HEK293 (cell line): ENCODE data around the gene ZFR2.
"Not testable (repeated sequence)": the region's sequence is repeated elsewhere in the genome, so short reads cannot be mapped to it uniquely, and the experiment has no call there.

ENCODE experiments used
- CTCF ChIA-PET: fragments of 350-600 bp; formaldehyde crosslinking; extraction: SDS; loops from one replicate; lab custom pipeline; 2021; ENCODE audit warnings: antibody characterized with exemption; lab: Yijun Ruan, JAX
- POLR2A ChIA-PET: fragments of 300-600 bp; formaldehyde crosslinking; extraction: SDS; loops from one replicate; lab custom pipeline; 2020; ENCODE audit warnings: antibody characterized with exemption, inconsistent platforms; lab: Yijun Ruan, JAX
- H3K27ac ChIP-seq: fragments of 200-500 bp; sonication (Bioruptor generic); 2 replicates; pipeline ENCODE4 v1.5.1; 2014; ENCODE audit warnings: low read depth, low read length, control low read depth, inconsistent platforms; ENCODE audit errors: extremely low read depth
- H3K36me3 ChIP-seq, 2 experiments: fragments of 200-500 bp in 1 of 2; sonication (Bioruptor generic) in 1 of 2; 1 replicate in 1 of 2; 2 replicates in 1 of 2; pipeline ENCODE4 v1.5.1; 2014 to 2017; ENCODE audit warnings: inconsistent platforms in 2 of 2, low read length in 2 of 2; ENCODE audit not compliant: control insufficient read depth in 2 of 2, insufficient read depth in 1 of 2
- H3K4me1 ChIP-seq: fragments of 200-500 bp; sonication (Bioruptor generic); 2 replicates; pipeline ENCODE4 v1.5.1; 2014; ENCODE audit warnings: mild to moderate bottlenecking, low read length, inconsistent platforms; ENCODE audit not compliant: control insufficient read depth, insufficient read depth
- H3K4me3 ChIP-seq: 2 replicates; pipeline ENCODE4 v1.5.1; 2011; ENCODE audit warnings: low read depth, mild to moderate bottlenecking, control low read depth, low read length, moderate library complexity
- H3K9me3 ChIP-seq: fragments of 200-500 bp; sonication (Bioruptor generic); 2 replicates; pipeline ENCODE4 v1.5.1; 2014; ENCODE audit warnings: low read depth, low read length, inconsistent platforms; ENCODE audit not compliant: control insufficient read depth, insufficient read depth
- HOXC10 ChIP-seq: sonication (generic); formaldehyde crosslinking; IDR thresholded peaks from 2 replicates; pipeline ENCODE4 v1.8.1; 2023; ENCODE audit warnings: mild to moderate bottlenecking, missing genetic modification reagents
- MYNN ChIP-seq: fragments of 450-650 bp; formaldehyde crosslinking; IDR thresholded peaks from 2 replicates; pipeline ENCODE4 v1.5.1; 2016; ENCODE audit warnings: missing biosample characterization, missing genetic modification characterization, borderline replicate concordance
- TRIM28 ChIP-seq: IDR thresholded peaks from 2 replicates; pipeline ENCODE4 v1.6.1; 2011; ENCODE audit warnings: low read length, control low read depth, borderline replicate concordance
- ZBTB8A ChIP-seq: fragments of 450-650 bp; formaldehyde crosslinking; IDR thresholded peaks from 2 replicates; pipeline ENCODE4 v1.5.1; 2016; ENCODE audit warnings: missing biosample characterization, missing genetic modification characterization
- ZFP41 ChIP-seq: fragments of 450-650 bp; formaldehyde crosslinking; IDR thresholded peaks from 2 replicates; pipeline ENCODE4 v1.5.1; 2016; ENCODE audit warnings: missing biosample characterization, missing genetic modification characterization, borderline replicate concordance
- ZNF132 ChIP-seq: fragments of 450-650 bp; formaldehyde crosslinking; IDR thresholded peaks from 2 replicates; pipeline ENCODE4 v1.5.1; 2017; ENCODE audit warnings: missing biosample characterization, missing genetic modification characterization, borderline replicate concordance
- ZNF133 ChIP-seq: fragments of 450-650 bp; formaldehyde crosslinking; IDR thresholded peaks from 2 replicates; pipeline ENCODE4 v1.5.1; 2016; ENCODE audit warnings: missing biosample characterization, missing genetic modification characterization
- ZNF146 ChIP-seq: fragments of 450-650 bp; formaldehyde crosslinking; IDR thresholded peaks from 2 replicates; pipeline ENCODE4 v1.5.1; 2016; ENCODE audit warnings: missing biosample characterization, missing genetic modification characterization
- ZNF157 ChIP-seq: fragments of 450-650 bp; formaldehyde crosslinking; IDR thresholded peaks from 2 replicates; pipeline ENCODE4 v1.5.1; 2016; ENCODE audit warnings: missing biosample characterization, missing genetic modification characterization
- ZNF18 ChIP-seq: fragments of 450-650 bp; formaldehyde crosslinking; IDR thresholded peaks from 2 replicates; pipeline ENCODE4 v1.5.1; 2016; ENCODE audit warnings: missing biosample characterization, missing genetic modification characterization
- ZNF211 ChIP-seq: fragments of 450-650 bp; formaldehyde crosslinking; IDR thresholded peaks from 2 replicates; pipeline ENCODE4 v1.5.1; 2016; ENCODE audit warnings: low read depth, missing biosample characterization, missing genetic modification characterization
- ZNF239 ChIP-seq: fragments of 450-650 bp; formaldehyde crosslinking; IDR thresholded peaks from 2 replicates; pipeline ENCODE4 v1.5.1; 2016; ENCODE audit warnings: missing biosample characterization, missing genetic modification characterization
- ZNF549 ChIP-seq: fragments of 450-650 bp; IDR thresholded peaks from 2 replicates; pipeline ENCODE4 v1.5.1; 2018; ENCODE audit warnings: missing biosample characterization, missing genetic modification characterization, mild to moderate bottlenecking, inconsistent platforms, moderate library complexity
- ZNF623 ChIP-seq: fragments of 450-650 bp; formaldehyde crosslinking; IDR thresholded peaks from 2 replicates; pipeline ENCODE4 v1.5.1; 2016; ENCODE audit warnings: missing biosample characterization, missing genetic modification characterization
- ZNF626 ChIP-seq: fragments of 450-650 bp; sonication (Bioruptor Pico); formaldehyde crosslinking; IDR thresholded peaks from 2 replicates; pipeline ENCODE4 v1.5.1; 2018; ENCODE audit warnings: missing biosample characterization, missing genetic modification characterization, inconsistent platforms
- ZNF658 ChIP-seq: fragments of 450-650 bp; formaldehyde crosslinking; IDR thresholded peaks from 2 replicates; pipeline ENCODE4; 2016; ENCODE audit warnings: missing biosample characterization, missing genetic modification characterization
- ZNF747 ChIP-seq: fragments of 450-650 bp; formaldehyde crosslinking; IDR thresholded peaks from 2 replicates; pipeline ENCODE4 v1.5.1; 2016; ENCODE audit warnings: missing biosample characterization, missing genetic modification characterization
- TF ChIP-seq, protein P1 (sequence below): fragments of 450-650 bp; formaldehyde crosslinking; IDR thresholded peaks from 2 replicates; pipeline ENCODE4 v1.5.1; 2016; ENCODE audit warnings: missing biosample characterization, missing genetic modification characterization, low read depth
- TF ChIP-seq, protein P2 (sequence below): fragments of 450-650 bp; IDR thresholded peaks from 2 replicates; pipeline ENCODE4 v1.5.1; 2018; ENCODE audit warnings: missing biosample characterization, missing genetic modification characterization
- TF ChIP-seq, protein P3 (sequence below): fragments of 450-650 bp; IDR thresholded peaks from 2 replicates; pipeline ENCODE4 v1.5.1; 2018; ENCODE audit warnings: missing biosample characterization, mild to moderate bottlenecking, missing genetic modification characterization
- TF ChIP-seq, protein P4 (sequence below): fragments of 450-650 bp; formaldehyde crosslinking; IDR thresholded peaks from 2 replicates; pipeline ENCODE4 v1.5.1; 2016; ENCODE audit warnings: missing biosample characterization, missing genetic modification characterization

Gene ZFR2

GRCh38 chr19:3767050-3767449, 101.8 kb downstream of the ZFR2 start (continued):
- TF ChIP-seq, protein P1, sequence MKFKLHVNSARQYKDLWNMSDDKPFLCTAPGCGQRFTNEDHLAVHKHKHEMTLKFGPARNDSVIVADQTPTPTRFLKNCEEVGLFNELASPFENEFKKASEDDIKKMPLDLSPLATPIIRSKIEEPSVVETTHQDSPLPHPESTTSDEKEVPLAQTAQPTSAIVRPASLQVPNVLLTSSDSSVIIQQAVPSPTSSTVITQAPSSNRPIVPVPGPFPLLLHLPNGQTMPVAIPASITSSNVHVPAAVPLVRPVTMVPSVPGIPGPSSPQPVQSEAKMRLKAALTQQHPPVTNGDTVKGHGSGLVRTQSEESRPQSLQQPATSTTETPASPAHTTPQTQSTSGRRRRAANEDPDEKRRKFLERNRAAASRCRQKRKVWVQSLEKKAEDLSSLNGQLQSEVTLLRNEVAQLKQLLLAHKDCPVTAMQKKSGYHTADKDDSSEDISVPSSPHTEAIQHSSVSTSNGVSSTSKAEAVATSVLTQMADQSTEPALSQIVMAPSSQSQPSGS (tag by site-specific recombination): no peak
- TF ChIP-seq, protein P2, sequence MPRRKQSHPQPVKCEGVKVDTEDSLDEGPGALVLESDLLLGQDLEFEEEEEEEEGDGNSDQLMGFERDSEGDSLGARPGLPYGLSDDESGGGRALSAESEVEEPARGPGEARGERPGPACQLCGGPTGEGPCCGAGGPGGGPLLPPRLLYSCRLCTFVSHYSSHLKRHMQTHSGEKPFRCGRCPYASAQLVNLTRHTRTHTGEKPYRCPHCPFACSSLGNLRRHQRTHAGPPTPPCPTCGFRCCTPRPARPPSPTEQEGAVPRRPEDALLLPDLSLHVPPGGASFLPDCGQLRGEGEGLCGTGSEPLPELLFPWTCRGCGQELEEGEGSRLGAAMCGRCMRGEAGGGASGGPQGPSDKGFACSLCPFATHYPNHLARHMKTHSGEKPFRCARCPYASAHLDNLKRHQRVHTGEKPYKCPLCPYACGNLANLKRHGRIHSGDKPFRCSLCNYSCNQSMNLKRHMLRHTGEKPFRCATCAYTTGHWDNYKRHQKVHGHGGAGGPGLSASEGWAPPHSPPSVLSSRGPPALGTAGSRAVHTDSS: no peak
- TF ChIP-seq ZNF211 (tag by site-specific recombination) (no peak), ZNF132 (no peak), ZNF658 (no peak), ZNF549 (tag by site-specific recombination) (no peak), TRIM28 (no peak)
- TF ChIP-seq, protein P3, sequence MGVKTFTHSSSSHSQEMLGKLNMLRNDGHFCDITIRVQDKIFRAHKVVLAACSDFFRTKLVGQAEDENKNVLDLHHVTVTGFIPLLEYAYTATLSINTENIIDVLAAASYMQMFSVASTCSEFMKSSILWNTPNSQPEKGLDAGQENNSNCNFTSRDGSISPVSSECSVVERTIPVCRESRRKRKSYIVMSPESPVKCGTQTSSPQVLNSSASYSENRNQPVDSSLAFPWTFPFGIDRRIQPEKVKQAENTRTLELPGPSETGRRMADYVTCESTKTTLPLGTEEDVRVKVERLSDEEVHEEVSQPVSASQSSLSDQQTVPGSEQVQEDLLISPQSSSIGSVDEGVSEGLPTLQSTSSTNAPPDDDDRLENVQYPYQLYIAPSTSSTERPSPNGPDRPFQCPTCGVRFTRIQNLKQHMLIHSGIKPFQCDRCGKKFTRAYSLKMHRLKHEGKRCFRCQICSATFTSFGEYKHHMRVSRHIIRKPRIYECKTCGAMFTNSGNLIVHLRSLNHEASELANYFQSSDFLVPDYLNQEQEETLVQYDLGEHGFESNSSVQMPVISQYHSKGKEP: no peak
- TF ChIP-seq, all 188 proteins: peak for 0

DNA sequence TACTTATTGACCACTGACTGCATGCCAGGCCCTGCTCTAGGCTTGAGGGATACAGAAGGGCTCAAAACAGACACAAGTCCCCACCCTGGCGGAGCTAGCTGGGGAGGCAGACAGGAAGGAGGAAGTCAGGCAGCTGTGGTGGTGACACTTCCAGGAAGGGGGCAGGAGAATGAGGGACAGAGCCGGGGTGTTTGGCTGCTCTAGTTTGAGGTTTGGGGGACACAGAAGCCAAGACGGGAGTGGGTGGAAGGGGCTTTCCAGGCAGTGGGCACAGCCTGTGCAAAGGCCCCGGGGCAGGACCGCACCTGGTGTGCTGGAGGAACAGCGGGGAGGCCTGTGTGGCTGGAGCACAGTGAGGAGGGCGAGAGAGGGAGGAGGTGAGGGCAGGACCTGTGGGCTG, 102.3 kb downstream of the ZFR2 start:
- H3K27ac ChIP-seq: no peak overlapping the region
- no peak for TF ChIP-seq MYNN
- TF ChIP-seq ZNF146 (tag by site-specific recombination): no peak
- TF ChIP-seq ZNF239 (tag by site-specific recombination): no peak
- peak; percentile 99 for TF ChIP-seq ZNF623 (tag by site-specific recombination)
- no peak overlapping the region for H3K4me3 ChIP-seq
- no peaks in the 10 kb centered on the region for H3K9me3 ChIP-seq
- CTCF ChIA-PET: interaction anchor here (0.8 kb wide), 1 partner anchor 48 kb away, joined by 4 read pairs; no protein-coding TSS in a partner anchor
- POLR2A ChIA-PET: no interaction called here
- no peaks in the 10 kb centered on the region; the same call in 1 of the 2 replicates for H3K4me1 ChIP-seq
- peaks cover 0 to 21% of the 10 kb centered on the region in 2 experiments; a peak in 2 of 3 replicates for H3K36me3 ChIP-seq

- H3K9me3 ChIP-seq, H3K4me1 ChIP-seq, H3K4me3 ChIP-seq, POLR2A ChIA-PET: not testable (repeated sequence)
- CTCF ChIA-PET: interaction anchor here (0.8 kb wide), 1 partner anchor 47 kb away, joined by 4 read pairs; no protein-coding TSS in a partner anchor
- TF ChIP-seq, protein P4, sequence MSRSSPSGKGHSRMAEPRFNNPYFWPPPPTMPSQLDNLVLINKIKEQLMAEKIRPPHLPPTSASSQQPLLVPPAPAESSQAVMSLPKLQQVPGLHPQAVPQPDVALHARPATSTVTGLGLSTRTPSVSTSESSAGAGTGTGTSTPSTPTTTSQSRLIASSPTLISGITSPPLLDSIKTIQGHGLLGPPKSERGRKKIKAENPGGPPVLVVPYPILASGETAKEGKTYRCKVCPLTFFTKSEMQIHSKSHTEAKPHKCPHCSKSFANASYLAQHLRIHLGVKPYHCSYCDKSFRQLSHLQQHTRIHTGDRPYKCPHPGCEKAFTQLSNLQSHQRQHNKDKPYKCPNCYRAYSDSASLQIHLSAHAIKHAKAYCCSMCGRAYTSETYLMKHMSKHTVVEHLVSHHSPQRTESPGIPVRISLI (tag by site-specific recombination): 0 out of 2 replicates have a peak, but pooled peaks have one; percentile 58
- TF ChIP-seq, all 188 proteins: peak for 1; not testable (repeated sequence) for 187
- peaks cover 0 to 21% of the 10 kb centered on the region in 2 experiments; a peak in 2 of 3 replicates for H3K36me3 ChIP-seq
- H3K27ac ChIP-seq: not testable (repeated sequence)
These were observed 103.1 kb downstream of the ZFR2 start for GRCh38 chr19:3765757-3766156.

DNA sequence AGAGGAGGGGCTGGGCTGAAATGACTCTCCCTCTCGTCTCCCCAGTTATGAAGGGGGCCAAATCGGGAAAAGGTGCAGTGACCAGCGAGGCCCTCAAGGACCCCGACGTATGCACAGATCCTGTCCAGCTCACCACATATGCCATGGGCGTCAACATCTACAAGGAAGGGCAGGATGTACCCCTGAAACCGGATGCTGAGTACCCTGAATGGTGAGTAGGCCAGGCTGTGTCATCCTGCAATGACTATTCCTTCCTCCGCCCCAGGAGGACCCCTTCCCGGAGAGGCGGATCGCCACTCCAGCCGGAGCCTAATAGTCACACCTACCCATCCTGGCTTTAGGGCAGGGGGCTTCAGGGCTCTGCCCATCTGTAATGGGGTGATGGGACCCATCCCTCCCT, 103.7 kb downstream of the ZFR2 start:
- ChIA-PET CTCF (no interaction called here), POLR2A (no interaction called here)
- peaks cover 0 to 21% of the 10 kb centered on the region in 2 experiments; a peak in 2 of 3 replicates for H3K36me3 ChIP-seq
- no peak overlapping the region for H3K4me3 ChIP-seq
- no peaks in the 10 kb centered on the region for H3K9me3 ChIP-seq
- no peak overlapping the region for H3K27ac ChIP-seq
- H3K4me1 ChIP-seq: no peaks in the 10 kb centered on the region; the same call in 1 of the 2 replicates
- TF ChIP-seq ZBTB8A (tag by site-specific recombination) (no peak), ZNF211 (tag by site-specific recombination) (no peak), ZNF157 (no peak), ZNF133 (no peak), ZNF18 (tag by site-specific recombination) (no peak), ZNF626 (tag by site-specific recombination) (no peak), ZFP41 (tag by site-specific recombination) (no peak), ZNF747 (no peak), HOXC10 (CRISPR knock-in tag) (no peak), ZNF623 (tag by site-specific recombination) (no peak)
- TF ChIP-seq, protein P1 (tag by site-specific recombination): no peak
